ENCODE results near the gene MINDY4. TPM values are rescaled to one million over a fixed set of nuclear protein-coding genes. Genes with fewer than 3 reads are reported as not detected.

The MINDY4 gene
- total and polyA plus RNA-seq, 10 of the 15 experiments (the other 5 are each of a cell fraction or from before 2014, with no cell fraction given): 0.10 to 0.90 (median 0.40) TPM

- TF ChIP-seq BCLAF1 (IDR thresholded peaks at IDR 0.05) (no peak), MYC (IDR thresholded peaks at IDR 0.05; ENCODE audit: insufficient read depth, insufficient read length, insufficient replicate concordance, low read length, severe bottlenecking) (no peak), LARP7 (IDR thresholded peaks at IDR 0.05) (no peak), CTCF (IDR thresholded peaks at IDR 0.05 in 2 of 3, conservative IDR thresholded peaks at IDR 0.05 in 1 of 3; ENCODE audit: control insufficient read depth in 2 of 3, extremely low read depth in 1 of 3, insufficient read depth in 1 of 3, low read depth in 3 of 3, low read length in 3 of 3) (no peak), TBL1XR1 (IDR thresholded peaks at IDR 0.05; ENCODE audit: low read depth, low read length) (no peak)
Observed at GRCh38 chr7:30927040-30927439, 155.8 kb downstream of the MINDY4 start (continued).

- no peak overlapping the region for H3K9ac ChIP-seq (ENCODE audit: control insufficient read depth, insufficient read depth, low read length)
- no peaks in the 10 kb centered on the region; a peak in 1 of 4 replicates for H3K27me3 ChIP-seq (replicated peaks in 1 of 2; ENCODE audit: control insufficient read depth in 2 of 2, insufficient read depth in 2 of 2, low read length in 1 of 2)
- H3K4me2 ChIP-seq (ENCODE audit: control insufficient read depth, insufficient read depth): no peak overlapping the region
- H3K4me1 ChIP-seq (ENCODE audit: control insufficient read depth, insufficient read depth, low read length): no peaks in the 10 kb centered on the region
- CTCF ChIA-PET: interaction anchor here (3.2 kb wide), 1 partner anchor 11 kb away, joined by 17 read pairs; no protein-coding TSS in a partner anchor
- FAIRE-seq (no peak), ATAC-seq (no peak), DNase-seq (ENCODE audit: low read depth, low spot score) (no peak)
- H3K36me3 ChIP-seq (ENCODE audit: control insufficient read depth in 2 of 2, insufficient read depth in 2 of 2, low read length in 1 of 2): no peaks in the 10 kb centered on the region
- no peaks in the 10 kb centered on the region for H4K20me1 ChIP-seq (ENCODE audit: control insufficient read depth, insufficient read depth)
- H3K4me3 ChIP-seq: no peak overlapping the region
- POLR2A ChIA-PET: no interaction called here
- no peaks in the 10 kb centered on the region; the same call in 2 of the 3 replicates for H3K9me3 ChIP-seq (replicated peaks; ENCODE audit: control insufficient read depth, insufficient read depth, low read length)
- H2AFZ ChIP-seq (ENCODE audit: control insufficient read depth, low read depth, low read length): no peak overlapping the region
- RAD21 ChIA-PET (ENCODE audit: unreplicated experiment): no interaction called here
- SMC1A ChIA-PET (ENCODE audit: uncharacterized antibody, unreplicated experiment): no interaction called here
- no peaks in the 10 kb centered on the region for H3K79me2 ChIP-seq (ENCODE audit: control insufficient read depth, insufficient read depth, low read length)
- no peak overlapping the region for H3K27ac ChIP-seq (ENCODE audit: control insufficient read depth, insufficient read depth)
- no TSS peak for BruUV-seq (replicated peaks)
- intact Hi-C loops (cut with micrococcal nuclease; ENCODE audit: unreplicated experiment) (no loop called here), in situ Hi-C loops (cut with MboI) (no loop called here)
- 31% methylated on average over 3 of the region's 3 CpGs for WGBS (ENCODE audit: insufficient coverage, insufficient replicate concordance, low lambda C conversion rate, missing lambda C conversion rate)
- TF ChIP-seq RBBP5 (conservative IDR thresholded peaks at IDR 0.05): no peak
- TF ChIP-seq PAX5 (IDR thresholded peaks at IDR 0.05; ENCODE audit: borderline replicate concordance, low read depth, low read length): no peak
- TF ChIP-seq SMAD1 (IDR thresholded peaks at IDR 0.05; ENCODE audit: low read depth, partially characterized antibody): no peak
- no peak for TF ChIP-seq SIX5 (IDR thresholded peaks at IDR 0.05; ENCODE audit: low read depth, low read length, severe bottlenecking)
- no peak for TF ChIP-seq FOS (IDR thresholded peaks at IDR 0.05; ENCODE audit: borderline replicate concordance, extremely low read depth, insufficient read length)
- TF ChIP-seq SMARCA5 (IDR thresholded peaks at IDR 0.05): no peak
- no peak for TF ChIP-seq MXI1 (IDR thresholded peaks at IDR 0.05; ENCODE audit: low read depth, low read length)
- no peak for TF ChIP-seq ATF3 (IDR thresholded peaks at IDR 0.05; ENCODE audit: borderline replicate concordance, extremely low read depth, low read depth, low read length)
- TF ChIP-seq USF1 (IDR thresholded peaks at IDR 0.05; ENCODE audit: borderline replicate concordance, extremely low read length, insufficient read depth, low read depth, low read length): no peak
- TF ChIP-seq RFX5 (IDR thresholded peaks at IDR 0.05; ENCODE audit: low read depth, low read length): no peak
- no peak for TF ChIP-seq SIN3A (IDR thresholded peaks at IDR 0.05; ENCODE audit: low read depth, low read length)
Observed at GRCh38 chr7:30927559-30927958, 156.3 kb downstream of the MINDY4 start.
